HG02981 (cell line): ENCODE measurements around the gene HGS.

Experiments
- ATAC-seq: cut with Tn5 transposase; IDR thresholded peaks from one replicate; pipeline ENCODE4 v1.9.1; 2021; ENCODE audit warnings: mild to moderate bottlenecking, moderate library complexity; ENCODE audit not compliant: unreplicated experiment

HGS gene

GRCh38 chr17:81685108-81685507 lies 1.3 kb downstream of the HGS start:
- no peak for ATAC-seq

GRCh38 chr17:81686614-81687013 lies 2.8 kb downstream of the HGS start:
- no peak for ATAC-seq

- no peak for ATAC-seq
Measured at GRCh38 chr17:81687770-81688541, 4.1 kb downstream of the HGS start.

GRCh38 chr17:81688616-81689015 lies 4.8 kb downstream of the HGS start:
- ATAC-seq, result no peak

GRCh38 chr17:81690066-81690465 lies 6.3 kb downstream of the HGS start:
- no peak for ATAC-seq

GRCh38 chr17:81690549-81690948 lies 6.7 kb downstream of the HGS start:
- ATAC-seq, result no peak

- ATAC-seq, result no peak
Measured at GRCh38 chr17:81691196-81691595, 7.4 kb downstream of the HGS start.

GRCh38 chr17:81691608-81692007 lies 7.8 kb downstream of the HGS start:
- ATAC-seq, result no peak

- ATAC-seq, result no peak
Measured at GRCh38 chr17:81693509-81694210, 9.8 kb downstream of the HGS start.

- no peak for ATAC-seq
Measured at GRCh38 chr17:81694810-81695209, 11.0 kb downstream of the HGS start.

GRCh38 chr17:81695211-81695610 lies 11.4 kb downstream of the HGS start:
- no peak for ATAC-seq

- no peak for ATAC-seq
Measured at GRCh38 chr17:81695801-81696200, 12.0 kb downstream of the HGS start.

- no peak for ATAC-seq
Measured at GRCh38 chr17:81696218-81696941, 12.6 kb downstream of the HGS start.

GRCh38 chr17:81697261-81698044 lies 13.6 kb downstream of the HGS start:
- ATAC-seq, result no peak

- no peak for ATAC-seq
Measured at GRCh38 chr17:81700353-81701287, 16.8 kb downstream of the HGS start.

GRCh38 chr17:81701288-81702071 lies 17.7 kb downstream of the HGS start:
- no peak for ATAC-seq

GRCh38 chr17:81702934-81703746 lies 19.3 kb downstream of the HGS start, which contains the start of gene MRPL12:
MRPL12 (plus strand) TSS chr17:81703367; CDS start chr17:81703502, 135 bp downstream.
- peak; percentile 81 for ATAC-seq
